NCI-H2029 (cell line): ENCODE data around the gene DSCAM.

Source experiments
- DNase-seq: peaks from one replicate; lab custom pipeline; 2025; lab: John Stamatoyannopoulos, UW

Gene DSCAM

GRCh38 chr21:40129809-40130208, 717.1 kb downstream of the DSCAM start:
- DNase-seq = no peak

GRCh38 chr21:40128891-40129290, 718.1 kb downstream of the DSCAM start:
- DNase-seq = no peak

GRCh38 chr21:40120940-40121575, 725.9 kb downstream of the DSCAM start:
- DNase-seq = peak; percentile 45

DNA sequence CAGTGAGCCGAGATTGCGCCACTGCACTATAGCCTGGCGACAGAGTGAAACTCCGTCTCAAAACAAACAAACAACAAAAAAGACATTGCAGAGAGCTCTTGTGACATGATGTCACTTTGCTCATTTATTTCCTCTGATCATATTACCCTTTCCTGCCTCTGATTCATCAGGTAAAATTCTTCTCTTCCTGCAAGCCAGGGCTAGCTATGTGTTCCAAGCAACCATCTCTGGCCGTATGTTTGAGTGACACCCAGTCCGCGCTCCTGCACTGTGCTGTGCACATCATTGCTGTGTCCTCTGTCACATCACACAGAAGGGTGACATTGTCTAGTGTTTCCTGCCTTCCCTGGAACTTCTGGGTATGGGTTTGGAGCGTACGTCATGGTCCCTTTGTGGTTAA, 728.4 kb downstream of the DSCAM start:
- DNase-seq = peak; percentile 78

GRCh38 chr21:40117236-40117635, 729.7 kb downstream of the DSCAM start:
- no peak for DNase-seq

- no peak for DNase-seq
Observed at GRCh38 chr21:40115775-40116174, 731.2 kb downstream of the DSCAM start.

DNA sequence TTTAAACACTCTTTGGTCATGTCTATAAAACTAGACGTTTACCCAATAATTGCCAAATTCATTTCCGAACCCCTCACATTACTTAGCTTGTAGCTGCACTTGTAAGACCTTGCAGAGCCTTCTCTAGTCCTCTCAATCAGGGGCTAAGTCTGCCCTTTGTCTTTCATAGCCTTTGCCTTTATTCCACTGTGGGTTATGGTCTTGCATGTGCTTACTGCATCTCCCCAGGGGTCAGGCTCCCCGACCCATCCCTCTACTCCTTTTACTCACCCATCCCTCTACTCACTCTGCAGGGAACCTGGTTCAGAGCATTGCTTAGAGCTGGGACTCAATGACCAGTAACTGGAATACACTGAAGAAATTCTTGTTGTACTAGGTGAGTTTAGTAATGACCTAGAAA, 744.3 kb downstream of the DSCAM start:
- DNase-seq = no peak

DNA sequence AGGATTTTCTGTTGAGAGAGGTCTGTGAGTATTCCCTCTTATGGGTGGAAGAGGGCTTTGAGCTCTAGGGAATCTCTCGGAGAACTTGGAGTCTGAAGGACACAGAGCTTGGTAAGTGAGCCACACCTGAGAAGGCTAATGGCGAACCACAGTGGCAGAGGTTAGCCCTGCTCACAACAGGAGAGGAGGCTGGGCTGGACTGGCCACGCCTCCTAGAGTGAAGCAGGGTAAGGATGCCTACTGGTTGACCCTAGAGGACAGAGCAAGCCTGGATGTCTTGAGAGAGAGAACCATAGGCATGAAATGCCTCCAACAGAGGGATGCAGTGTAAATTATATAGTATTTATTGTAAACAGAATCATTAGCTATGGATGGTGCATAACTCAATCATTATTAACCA, 747.1 kb downstream of the DSCAM start:
- DNase-seq = no peak

- no peak for DNase-seq
Observed at GRCh38 chr21:40095477-40095876, 751.5 kb downstream of the DSCAM start.

DNA sequence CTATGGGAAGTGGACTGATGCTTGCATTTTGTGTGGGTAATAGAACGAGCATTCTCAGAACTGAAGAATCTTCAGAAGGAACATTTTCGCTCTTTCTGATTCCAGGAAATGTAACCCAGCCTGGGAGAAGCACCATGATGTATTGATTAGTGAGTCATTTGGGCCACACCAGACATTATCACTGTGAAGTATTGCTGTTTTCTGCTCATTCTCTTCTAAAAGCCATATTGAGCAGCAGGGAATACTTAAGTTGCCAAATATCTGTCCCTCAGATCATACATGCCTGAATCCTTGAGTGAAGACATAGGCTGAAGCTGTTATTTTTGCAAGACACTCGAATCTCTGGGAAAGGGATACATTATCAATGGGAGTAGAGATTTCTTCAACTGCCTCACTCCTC, 766.6 kb downstream of the DSCAM start:
- DNase-seq = no peak

GRCh38 chr21:40074710-40075109, 772.2 kb downstream of the DSCAM start:
- DNase-seq = no peak

DNA sequence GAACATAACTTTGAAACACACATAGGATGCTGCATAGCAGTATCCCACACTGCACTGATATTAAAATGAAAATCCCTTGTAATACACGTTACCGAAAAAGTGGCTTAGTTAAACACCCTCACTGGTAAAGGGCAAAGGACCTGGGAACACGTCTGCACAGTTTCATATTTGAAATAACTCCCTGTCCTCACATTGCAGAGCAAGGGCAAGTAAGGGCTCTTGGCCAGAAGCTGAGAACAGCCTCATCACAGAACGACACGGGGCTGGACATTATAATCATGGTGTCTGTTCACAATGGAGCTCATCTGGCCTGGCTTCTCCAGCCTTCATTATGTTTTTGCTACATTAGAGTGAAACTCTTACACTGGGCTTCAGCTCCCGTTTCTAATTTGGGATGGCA, 772.8 kb downstream of the DSCAM start:
- no peak for DNase-seq

DNA sequence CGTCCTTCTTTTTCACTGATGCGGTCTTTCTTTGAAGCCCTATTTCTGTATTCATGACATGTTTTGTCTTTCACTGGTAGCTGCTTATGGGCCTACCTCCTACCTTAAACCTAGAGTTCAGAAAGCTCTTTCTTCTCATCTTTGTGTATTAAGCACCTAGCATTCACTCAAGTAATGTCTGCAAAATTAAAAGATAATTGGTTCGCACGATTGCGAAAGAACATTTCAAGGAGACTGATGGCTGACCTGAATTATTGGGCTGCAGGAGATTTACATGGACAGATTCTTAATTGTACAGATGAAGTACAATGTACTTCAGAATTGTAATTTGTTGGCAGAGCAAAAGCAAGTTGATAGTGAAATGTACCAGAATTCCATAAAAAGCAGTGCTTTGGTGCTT, 773.3 kb downstream of the DSCAM start:
- DNase-seq = no peak

DNA sequence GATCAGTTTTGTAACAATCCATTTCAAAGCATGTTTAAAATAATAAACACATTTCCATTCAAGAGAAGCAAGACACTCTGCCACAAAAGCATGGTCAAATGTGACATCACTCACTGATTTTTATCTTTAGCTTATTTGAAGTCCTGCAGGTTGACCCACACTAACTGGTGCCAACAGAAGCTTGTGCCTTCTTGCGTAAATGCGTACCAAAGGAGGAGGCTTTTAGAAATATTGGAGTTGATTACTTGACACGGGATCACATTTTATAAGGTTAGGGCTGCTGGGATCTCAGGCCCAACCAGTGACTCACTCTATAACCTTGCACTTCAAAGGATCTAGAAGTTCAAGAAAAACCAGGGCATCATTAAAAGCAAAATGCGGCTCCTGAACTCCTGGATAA, 776.1 kb downstream of the DSCAM start:
- no peak for DNase-seq

- no peak for DNase-seq
Observed at GRCh38 chr21:40067751-40068150, 779.2 kb downstream of the DSCAM start.

- DNase-seq = no peak
Observed at GRCh38 chr21:40066221-40066620, 780.7 kb downstream of the DSCAM start.

DNA sequence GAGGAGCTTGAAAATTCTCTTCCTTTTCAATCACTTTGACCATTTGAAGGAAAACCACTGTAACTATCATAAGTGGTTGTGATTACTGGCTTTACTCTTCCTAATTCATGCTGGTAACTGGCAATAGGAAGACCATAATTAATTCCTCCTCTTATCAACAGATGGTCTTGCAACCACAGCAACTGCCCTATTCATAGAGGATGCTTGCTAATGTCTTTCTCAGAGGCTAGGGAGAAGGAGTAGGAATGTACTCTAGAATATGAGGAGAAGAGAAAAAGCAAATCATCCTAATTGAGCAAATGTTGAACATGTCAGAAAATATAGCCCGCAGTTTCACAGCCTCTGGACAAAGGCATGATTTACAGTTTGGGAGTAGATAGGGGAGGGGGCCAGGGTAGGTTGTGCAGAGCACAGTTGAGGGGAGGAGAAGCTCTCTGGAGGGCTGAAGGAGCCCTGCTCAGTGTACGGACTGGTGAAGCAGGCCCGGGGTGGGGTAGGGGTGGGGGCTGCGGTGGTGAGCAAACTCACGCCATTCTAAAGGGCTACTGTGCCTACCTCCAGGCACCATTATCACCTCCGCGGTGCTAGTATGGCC, 786.8 kb downstream of the DSCAM start:
- DNase-seq = no peak

- DNase-seq = no peak
Observed at GRCh38 chr21:40057331-40057730, 789.6 kb downstream of the DSCAM start.

DNA sequence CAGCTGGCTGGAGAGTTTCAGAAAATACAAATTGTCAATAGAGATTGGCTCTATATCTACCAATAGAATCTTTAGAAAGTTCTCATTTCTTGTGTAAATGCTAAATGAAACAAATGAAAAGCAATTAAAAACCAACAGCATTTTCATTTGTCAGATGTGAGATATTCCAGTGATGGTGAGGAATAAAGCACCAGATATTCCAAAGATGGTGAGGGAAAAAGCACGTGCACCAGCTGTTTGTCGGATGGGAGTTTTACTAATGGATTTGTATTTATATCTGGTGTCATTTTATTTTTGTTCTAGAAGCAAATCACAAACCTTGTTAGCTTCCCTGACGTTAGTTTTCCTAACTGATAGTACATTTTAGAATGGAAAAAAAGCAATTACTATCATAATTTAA, 790.9 kb downstream of the DSCAM start:
- no peak for DNase-seq

DNA sequence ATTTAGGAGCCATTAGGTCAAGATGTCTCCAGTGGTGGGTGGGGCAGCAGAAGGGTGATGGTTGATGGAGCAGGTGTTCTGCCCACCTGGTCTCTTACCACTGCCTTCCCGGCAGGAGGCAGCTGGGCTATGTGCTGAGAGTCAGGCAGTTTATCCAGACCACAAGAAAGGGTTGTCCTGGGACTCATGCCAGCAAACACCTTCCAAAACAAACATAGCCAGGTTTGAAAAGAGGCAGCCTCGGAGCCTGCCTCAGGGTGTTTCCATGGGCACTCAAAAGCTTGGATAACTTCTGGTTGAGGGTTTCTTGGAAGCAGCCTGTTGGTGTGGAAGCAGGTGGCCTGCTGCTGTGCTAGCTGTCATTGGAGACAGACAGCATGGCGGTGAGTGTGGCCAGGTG, 792.6 kb downstream of the DSCAM start:
- DNase-seq = peak; percentile 99

DNA sequence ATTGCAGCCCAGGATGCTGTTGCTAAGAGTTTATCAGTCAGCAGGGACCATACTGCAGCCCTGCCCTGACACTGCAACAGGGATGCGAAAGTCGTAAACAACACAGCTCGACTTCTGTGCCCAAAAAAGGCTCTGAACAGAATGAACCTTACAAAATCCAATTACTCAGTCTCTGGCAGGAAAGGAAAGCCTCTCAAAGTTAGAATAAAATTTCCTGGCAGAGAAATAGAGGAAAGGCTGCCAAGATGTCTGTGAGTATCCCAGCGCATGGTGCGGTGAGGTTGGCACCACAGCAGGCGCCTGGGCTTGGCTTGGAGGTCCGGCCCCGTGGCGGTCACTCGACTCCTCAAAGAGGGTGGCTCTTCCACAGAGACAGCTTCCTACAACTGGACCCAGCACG, 794.0 kb downstream of the DSCAM start:
- DNase-seq = peak; percentile 88

- no peak for DNase-seq
Observed at GRCh38 chr21:40052276-40052675, 794.7 kb downstream of the DSCAM start.

DNA sequence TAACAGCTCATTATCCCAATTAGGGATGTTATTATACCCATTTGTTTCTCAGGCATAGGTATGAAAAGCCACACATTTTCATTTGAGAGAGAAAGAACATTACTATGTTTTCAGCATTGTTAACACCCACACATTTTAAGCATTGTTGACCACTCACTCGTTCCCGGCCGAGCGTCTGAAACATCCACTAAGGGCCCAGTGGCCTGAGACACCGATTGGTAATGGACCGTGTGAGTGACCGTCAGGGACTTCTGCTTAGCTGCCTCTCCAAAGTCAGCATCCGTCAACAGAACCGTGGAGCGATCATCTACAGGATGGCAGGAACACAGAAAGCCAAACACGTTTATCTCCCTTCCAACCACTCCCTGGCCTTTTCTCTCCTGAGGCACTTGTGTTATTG, 795.2 kb downstream of the DSCAM start:
- no peak for DNase-seq

- no peak for DNase-seq
Observed at GRCh38 chr21:40049931-40050290, 797.0 kb downstream of the DSCAM start.
